Pulmonary artery endothelial cell (primary cell): Measurements from ENCODE around the gene ABCB11. TPM values are rescaled to one million over a fixed set of nuclear protein-coding genes. Genes with fewer than 3 reads are reported as not detected.

Source experiments
- DNase-seq: peaks from one replicate; pipeline ENCODE4 v3.0.0-alpha.2; 2011; ENCODE audit warnings: low read depth, low spot score
- total RNA-seq: library from RNA; depleted of rRNA; stranded (reverse); fragments of >200 nt; gene quantifications from 2 replicates; pipeline ENCODE4 v1.2.3, GENCODE V29; 2014

The ABCB11 gene
- total RNA-seq, 1 donor from 2014 or later = 0.26 TPM

DNA sequence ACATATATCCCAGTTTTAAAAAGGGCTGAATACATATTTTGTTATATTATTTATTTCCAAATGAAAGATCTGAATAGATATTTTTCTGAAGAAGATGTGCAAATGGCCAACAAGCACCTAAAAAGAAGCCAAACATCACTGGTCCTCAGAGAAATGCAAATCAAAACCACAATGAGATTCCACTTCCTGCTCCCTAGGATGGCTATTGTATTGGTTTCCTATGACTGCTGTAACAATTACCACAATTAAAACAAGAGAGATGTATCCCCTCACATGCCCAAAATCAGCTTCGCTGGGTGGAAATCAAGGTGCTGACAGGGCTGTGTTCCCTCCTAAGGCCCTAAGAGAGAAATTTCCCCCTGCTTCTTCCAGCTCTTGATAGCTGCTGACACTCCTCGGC is 23.2 kb downstream of the ABCB11 start:
- DNase-seq = no peak

DNA sequence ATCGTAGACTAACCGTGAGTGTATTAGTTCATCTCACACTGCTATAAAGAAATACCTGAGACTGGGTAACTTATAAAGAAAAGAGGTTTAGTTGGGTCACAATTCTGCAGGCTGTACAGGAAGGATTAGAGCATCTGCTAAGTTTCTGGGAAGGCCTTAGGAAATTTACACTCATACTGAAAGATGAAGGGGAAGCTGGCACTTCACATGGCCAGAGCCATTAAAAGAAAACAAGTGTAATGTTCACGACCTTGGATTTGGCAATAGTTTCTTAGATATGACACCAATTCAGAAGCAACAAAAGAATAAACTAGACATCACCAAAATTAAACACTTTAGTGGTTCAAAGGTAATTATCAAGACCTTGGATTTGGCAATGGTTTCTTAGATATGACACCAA is 23.8 kb downstream of the ABCB11 start:
- DNase-seq = no peak

DNA sequence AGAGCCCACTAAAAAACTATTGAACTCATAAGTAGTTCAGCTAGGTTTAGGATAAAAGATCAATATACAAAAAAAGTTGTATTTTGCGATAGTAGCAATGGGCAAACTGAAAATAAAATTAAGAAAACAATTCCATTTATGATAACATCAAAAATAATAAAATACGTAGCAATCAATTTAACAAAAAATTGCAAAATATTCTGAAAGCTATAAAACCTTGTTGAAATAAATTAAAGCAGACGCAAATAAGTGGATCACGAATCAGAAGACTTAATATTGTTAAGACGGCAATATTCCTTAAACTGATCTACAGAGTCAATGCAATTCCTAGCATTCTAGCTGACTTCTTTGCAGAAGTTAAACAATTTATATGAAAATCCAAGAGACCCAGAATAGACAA is 24.5 kb downstream of the ABCB11 start:
- no peak for DNase-seq

DNA sequence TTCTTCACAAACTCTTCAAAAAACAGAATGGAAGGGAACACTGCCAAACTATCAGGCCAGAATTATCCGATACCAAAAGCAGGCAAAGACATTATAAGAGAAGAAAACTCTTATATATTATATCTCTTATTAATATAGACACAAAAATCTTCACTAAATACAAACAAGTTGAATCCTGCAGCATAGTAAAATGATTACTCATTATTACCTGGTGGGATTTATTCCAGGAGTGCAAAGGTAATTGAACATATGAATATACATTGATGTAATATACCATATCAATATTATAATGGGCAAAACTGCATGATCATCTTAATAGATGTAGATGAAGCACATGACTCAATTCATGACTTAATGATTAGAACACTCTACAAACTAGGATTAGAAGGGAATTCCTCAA is 25.1 kb downstream of the ABCB11 start:
- no peak for DNase-seq

DNA sequence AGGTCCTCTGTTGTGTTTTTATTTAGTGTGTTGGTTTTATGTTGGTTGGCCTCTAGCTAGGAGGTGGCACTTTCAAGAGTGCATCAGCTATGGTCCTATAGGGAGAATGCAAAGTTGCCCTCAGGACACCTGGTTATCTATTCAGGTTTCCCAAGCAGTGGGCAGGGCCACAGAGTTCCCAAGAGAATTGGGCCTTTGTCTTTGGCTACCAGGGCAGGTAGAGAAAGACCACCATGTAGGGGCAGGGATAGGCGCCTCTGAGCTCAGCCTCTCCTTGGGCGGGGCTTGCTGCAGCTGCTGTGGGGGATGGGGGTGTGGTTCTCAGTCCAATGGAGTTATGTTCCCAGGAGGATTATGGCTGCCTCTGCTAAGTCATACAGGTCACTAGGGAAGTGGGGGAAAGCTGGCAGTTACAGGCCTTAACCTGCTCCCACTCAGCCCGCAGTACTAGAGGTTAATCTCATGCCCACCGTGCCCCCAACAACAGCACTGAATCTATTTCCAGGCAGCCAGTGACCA is 26.0 kb downstream of the ABCB11 start:
- DNase-seq = no peak

DNA sequence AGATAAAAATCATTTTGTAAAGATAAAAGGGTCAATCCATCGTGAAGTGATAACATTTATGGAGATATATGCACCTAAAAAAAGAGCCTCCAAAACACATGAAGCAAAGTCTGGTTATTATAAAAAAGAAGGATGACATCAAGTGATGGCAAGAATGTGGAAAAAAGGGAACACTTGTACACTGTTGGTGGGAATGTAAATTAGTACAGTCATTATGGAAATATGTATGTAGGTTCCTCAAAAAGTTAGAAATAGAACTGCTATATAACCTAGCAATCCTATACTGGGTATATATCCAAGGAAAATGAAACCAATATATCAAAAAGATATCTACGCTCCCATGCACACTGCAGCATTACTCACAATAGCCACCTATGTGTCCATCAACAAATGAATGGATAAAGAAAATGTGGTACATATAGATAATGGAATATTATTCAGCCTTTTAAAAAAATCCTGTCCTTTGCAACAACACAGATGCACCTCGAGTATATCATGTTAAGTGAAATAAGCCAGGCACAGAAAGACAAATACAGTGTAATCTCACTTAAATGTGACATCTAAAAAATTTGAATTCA is 28.9 kb downstream of the ABCB11 start:
- no peak for DNase-seq

DNA sequence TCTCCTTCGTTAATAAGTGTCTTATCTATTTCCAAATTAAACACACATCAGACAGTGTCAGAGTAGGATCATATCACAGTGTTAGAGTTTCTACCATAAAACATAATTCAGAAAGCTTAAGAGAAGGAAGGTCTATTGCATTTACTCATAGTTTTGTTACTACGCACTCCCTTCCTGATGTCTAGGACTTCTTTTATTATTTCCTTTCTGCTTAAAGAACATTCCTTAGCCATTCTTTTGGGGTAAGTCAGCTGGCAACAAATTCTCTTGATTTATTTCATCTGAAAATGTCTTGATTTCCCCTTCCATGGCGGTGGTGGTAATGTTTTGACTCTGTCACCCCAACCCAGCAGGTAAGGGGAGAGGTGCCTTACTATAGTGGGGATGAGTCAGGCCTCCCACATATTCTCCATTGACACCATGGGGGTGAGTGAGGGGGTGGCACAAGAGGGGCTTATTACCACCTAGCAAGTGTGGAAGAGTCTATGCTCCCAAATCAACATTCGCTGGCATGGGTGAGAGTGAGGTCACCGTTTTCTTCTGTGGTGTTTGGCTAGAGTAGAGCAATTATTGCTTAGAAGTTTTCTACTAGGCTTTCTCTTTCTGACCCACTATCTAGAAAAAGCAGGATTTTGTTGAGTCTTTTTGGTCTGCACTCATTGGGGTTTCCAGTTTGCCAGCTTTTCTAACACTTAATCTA is 29.9 kb downstream of the ABCB11 start:
- peak; percentile 68 for DNase-seq

DNA sequence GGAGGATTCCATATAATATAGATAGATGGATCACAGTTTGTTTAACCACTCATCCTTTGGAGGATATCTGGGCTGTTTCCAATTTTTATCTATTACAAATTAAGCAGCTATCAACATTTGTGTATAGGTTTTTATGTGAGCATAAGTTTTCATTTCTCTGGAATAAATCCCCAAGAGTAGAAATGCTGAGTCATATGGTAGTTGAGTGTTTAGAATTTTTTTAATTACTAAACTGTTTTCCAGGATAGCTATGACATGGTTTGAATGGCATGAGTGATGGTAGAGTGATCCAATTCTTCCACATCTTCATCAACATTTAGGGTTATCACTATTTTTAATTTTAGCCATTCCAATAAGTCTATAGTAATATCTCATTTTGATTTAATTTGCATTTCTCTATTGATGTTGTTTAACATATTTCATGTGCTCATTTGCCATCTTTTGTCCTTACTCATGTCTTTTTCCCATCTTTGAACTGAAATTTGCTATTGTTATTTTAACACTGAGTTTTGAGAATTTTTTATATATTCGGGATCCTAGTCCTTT is 31.4 kb downstream of the ABCB11 start:
- DNase-seq = no peak

DNA sequence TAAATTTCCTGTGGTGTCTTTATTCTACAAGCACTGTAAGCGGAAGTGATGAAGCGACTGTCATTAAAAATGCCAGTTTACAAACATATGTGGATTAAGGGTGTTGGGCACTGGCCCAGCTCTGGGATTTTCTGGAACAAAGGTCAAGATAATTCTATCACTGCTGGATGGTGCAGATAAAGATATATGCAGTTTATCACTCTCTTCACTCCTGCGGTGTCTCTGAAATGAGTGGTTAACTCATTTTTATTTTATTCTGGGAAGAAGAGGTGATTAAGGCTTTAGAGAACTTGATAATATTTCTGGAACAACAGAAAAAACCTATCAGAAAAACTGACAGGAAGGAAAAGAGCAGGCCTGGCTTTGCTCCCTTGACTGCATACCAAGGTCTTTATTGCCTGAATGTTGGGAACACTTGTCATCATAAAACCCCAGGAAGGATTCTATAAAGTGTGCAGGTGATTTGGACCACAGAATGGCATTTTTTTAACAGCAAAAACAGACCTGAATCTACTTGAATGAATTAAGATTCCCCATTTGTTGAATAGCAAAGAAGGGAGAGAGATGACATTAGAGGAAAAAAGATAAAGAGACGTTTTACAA is 32.4 kb downstream of the ABCB11 start:
- no peak for DNase-seq

DNA sequence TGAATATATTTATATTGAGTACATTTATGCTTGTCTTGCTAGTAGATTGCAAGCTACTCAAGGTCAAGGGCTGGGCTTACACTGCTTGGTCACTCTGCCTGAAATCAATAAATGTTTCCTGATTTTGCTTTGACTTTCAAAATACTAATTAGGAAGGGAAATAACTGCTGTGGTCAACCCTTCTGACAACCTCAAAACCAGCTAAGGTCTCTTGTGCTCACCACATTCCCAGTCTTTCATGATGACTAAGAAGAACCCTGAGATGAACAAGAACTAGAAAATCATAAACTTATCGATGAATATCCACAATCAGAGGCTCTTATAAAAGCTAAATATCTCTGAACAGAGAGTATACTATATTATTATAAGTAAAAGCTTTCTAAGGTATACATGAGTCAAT is 33.3 kb downstream of the ABCB11 start:
- DNase-seq = no peak

DNA sequence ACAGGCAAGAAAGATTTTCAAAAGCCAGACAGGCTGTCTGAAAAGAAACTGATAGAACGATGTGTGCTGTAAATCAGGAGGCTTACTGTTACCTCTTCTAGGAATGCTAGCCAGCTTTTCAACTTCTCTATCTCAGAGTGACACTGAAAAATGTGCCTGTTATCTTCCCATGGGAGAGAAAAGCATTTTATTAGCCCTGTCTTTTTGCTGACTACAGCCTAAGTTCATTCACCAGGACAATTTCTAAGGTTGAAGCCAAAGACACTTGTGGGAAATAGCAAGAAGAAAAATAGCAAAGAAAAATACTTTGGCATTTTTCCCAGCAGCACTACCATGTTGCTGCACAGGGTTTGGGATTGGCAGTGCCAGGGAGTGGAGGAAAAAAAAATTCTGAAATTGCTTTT is 34.0 kb downstream of the ABCB11 start:
- DNase-seq = no peak

DNA sequence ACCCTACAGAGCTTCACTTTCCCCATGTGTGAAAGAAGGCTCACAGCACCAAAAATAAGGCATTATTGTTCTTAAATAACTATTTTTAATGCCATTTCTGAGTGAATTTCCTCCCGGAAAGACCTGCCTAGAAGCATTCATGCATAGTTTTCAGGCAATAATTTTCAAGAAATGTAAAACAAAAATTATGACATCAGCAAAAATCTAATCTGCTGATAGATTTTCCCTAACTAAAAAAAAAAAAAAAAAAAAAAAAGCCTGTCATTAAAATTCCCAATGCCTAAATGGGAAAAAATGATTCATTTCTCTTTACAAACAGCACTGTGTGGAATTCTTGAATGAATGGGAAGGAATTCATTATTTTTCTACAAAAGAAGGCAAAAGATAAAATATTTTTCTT is 35.4 kb downstream of the ABCB11 start:
- no peak for DNase-seq

DNA sequence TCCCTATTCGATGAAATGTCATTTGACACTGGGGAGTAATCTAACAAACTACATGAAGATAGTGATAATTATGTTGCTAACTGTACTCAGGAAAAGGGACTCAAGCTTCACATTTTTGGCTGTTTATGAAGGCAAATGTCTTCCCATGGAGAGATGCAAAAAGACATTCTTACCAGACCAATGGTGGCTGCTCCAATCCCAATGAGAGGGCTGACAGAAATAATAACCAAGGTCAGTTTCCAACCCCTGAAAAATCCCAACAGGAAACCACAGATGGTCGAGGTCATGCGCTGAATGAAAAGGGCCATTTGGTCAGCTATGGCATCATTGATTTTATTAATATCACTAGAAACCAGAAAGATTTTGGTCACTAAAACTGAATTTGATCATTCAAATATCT is 37.6 kb downstream of the ABCB11 start:
- DNase-seq = no peak

DNA sequence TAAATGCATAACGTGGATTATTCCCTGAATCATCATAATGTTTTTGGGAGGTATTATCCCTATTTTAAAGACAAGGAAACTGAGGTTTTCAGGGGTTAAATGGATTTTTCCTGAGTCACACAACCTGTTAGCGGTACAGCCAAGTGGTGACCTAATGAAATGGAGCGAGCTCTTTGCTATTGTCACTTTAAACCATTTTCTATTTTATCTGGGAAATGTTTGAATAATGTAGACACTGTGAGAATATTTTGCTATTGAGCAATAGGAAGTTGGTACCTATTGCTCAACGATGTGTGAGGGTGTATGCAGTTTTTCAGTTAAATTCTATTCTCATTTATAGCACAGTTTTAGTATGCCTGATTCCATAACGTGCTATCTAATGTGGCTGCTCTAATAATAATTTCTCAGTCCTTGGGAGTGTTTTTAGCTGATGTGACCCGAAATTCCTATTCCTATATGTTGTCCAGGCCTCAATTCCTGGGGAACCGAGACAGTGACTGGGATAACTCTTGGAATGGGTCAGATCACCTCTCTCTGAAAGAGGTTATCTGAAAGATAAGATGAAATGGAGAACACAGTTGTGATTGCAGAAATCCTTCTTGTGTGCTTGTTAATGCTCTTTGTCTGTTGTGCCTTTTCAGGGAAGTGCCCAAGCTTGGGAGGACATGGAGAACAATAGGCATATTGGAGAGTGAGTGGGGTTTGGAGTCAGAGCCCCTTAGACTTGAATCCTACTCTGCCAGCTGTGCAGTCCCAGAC is 38.4 kb downstream of the ABCB11 start:
- no peak for DNase-seq

DNA sequence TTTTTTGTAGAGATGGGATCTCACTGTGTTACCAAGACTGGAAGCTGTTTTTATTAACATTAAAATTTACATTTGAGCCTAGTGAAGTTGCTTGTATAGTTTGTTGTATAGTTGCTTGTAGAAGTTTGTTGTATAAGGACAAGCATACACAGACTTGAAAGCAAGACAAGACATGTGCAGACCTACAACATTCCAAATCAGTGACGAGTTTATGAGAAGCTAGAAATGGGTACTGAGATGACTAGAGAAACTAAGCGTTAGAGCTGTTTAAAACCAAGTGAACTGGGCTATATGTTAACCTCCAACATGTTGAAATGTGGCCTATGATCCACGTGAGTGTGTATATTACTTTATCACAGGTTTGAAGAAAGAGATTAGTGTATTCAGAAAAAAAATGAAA is 39.1 kb downstream of the ABCB11 start:
- no peak for DNase-seq

DNA sequence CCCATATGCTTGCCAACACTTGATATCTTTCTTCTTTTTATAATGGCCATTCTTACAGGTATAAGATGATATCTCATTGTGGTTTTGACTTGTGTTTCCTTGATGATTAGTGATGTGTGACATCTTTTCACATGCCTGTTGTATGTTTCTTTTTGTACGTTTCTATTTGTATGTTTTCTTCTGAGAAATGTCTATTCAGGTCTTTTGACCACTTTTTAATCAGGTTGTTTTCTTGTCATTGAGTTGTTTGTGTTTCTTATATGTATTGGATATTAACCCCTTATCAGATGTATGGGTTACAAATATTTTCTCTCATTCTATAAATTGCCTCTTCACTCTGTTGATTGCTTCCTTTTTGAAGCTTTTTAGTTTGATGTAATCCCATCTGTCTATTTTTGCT is 42.4 kb downstream of the ABCB11 start:
- DNase-seq = no peak

DNA sequence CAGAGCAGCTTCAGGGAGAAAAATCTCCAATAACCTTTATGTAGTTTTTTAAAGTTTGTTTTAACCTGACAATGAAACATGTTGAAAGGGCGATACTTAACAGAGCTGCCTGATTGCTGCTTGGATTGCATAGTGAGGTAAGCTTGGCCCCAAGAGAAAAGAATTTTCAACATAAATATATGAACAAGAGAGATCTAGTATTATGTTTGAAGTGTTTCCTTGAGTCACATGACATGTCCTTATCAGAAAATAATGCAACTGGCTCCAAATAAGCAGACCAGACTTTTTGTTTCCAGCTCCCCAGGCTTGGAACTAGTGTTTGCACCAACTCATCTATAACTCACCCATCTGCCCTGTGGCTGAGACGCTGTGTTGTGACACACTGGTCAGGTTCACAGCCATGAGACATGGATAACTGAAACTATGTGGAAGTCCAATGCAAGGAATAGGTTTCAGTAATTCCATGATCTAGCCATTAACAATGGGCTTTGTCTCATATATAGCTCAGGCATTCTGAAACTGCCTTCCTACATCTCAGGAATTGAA is 44.7 kb downstream of the ABCB11 start:
- no peak for DNase-seq

DNA sequence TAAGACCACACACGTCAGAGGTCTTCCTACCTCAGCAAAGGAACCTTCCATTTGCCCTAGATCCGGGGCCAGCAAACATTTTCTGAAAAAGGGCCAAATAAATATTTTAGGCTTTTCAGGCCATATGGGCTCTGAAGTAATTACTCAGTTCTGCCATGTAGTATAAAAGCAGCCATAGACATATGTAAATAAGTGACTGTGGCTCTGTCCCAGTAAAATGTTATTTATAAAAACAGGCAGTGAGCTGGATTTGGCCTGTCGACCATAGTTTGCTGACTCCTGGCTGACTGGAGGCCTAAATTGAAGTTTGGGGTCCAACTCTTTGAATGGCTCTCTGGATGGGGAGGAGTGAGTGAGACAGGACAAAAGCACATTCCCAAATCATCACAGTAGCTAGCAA is 49.5 kb downstream of the ABCB11 start:
- DNase-seq = no peak

DNA sequence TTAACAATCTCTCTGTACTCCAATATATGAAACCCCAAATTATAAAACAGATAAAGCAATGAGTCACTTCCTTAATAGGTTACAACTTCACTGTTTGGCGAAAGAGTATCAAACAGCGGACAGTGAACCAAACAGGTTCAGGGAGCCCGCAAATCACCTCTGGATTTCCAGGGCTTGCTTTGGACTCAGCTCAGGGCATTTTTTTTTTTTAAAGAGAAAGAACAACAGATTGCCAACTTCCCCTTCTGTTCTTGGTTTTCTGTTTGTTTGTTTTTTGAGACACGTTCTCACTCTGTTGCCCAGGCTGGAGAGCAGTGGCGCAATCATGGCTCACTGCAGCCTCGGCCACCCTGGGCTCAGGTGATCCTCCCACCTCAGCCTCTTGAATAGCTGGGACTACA is 52.7 kb downstream of the ABCB11 start:
- DNase-seq = no peak

DNA sequence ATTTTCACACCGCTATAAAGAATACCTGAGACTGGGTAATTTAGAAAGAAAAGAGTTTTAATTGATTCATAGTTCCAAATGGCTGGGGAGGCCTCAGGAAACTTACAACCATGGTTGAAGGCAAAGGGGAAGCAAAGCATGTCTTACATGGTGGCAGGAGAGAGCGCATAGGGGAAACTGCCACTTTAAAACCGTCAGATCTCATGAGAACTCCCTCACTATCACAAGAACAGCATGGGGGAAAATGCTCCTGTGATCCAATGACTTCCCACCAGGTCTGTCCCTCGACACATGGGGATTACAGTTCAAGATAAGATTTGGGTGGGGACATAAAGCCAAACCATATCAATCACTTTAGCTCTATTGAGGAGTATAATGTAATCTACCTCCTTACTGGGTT is 53.5 kb downstream of the ABCB11 start:
- no peak for DNase-seq

DNA sequence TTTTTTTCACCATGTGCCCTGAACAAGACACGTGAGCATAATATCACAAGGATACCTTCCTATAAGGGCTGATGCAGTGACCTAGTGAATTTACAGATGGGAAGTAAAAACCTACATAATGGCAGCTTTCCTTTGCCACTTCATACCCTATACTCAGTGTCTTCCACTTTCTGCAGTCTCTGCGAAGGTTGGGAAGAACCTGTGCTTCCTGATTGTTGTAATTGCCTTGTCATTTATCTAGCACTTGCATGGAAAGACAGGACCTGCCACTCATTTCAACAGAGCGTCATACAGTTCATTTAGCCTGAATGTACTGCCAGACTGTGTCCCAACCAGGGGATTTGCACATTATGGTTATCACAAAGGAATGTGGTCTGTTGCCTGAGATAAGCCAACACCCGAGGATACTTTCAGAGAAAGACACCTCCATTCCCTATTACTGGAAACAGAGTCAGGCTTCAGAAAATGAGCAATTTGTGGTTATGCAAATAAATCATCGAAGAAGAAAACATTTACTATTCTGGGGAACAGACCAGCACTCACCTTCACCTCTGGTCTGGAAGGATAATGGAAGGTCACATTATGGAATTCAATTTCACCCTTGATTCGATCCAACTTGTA is 55.0 kb downstream of the ABCB11 start:
- no peak for DNase-seq
